BE2C (cell line): ENCODE measurements around the gene SND1.

ENCODE experiments used
- DNase-seq: peaks from one replicate; pipeline ENCODE4 v3.0.0-alpha.2; 2020
- H3K27me3 ChIP-seq: fragments of 250-450 bp; sonication (Bioruptor Pico); 2 replicates; pipeline ENCODE4 v1.5.1; 2020; ENCODE audit warnings: mild to moderate bottlenecking
- H3K36me3 ChIP-seq: fragments of 250-450 bp; sonication (Bioruptor Pico); 2 replicates; pipeline ENCODE4 v1.5.1; 2020; ENCODE audit warnings: mild to moderate bottlenecking
- H3K4me1 ChIP-seq: fragments of 250-450 bp; sonication (Bioruptor Pico); 2 replicates; pipeline ENCODE4 v1.5.1; 2020
- H3K4me3 ChIP-seq: 2 replicates; pipeline ENCODE4 v1.5.1; 2011; ENCODE audit warnings: low read depth, low read length
- H3K9me3 ChIP-seq: fragments of 250-450 bp; sonication (Bioruptor Pico); 2 replicates; pipeline ENCODE4 v1.5.1; 2020
- CTCF ChIP-seq: IDR thresholded peaks from 2 replicates; pipeline ENCODE4 v1.5.1; 2012; ENCODE audit warnings: mild to moderate bottlenecking, low read depth, low read length

The SND1 gene

GRCh38 chr7:127905491-127906330, 253.7 kb downstream of the SND1 start:
- no peaks in the 10 kb centered on the region for H3K9me3 ChIP-seq
- DNase-seq, result no peak
- no peak for TF ChIP-seq CTCF
- H3K27me3 ChIP-seq, result no peaks in the 10 kb centered on the region
- H3K4me3 ChIP-seq, result no peak overlapping the region
- H3K36me3 ChIP-seq, result no peaks in the 10 kb centered on the region
- H3K4me1 ChIP-seq, result no peaks in the 10 kb centered on the region; the same call in 1 of the 2 replicates

GRCh38 chr7:127907110-127908040, 255.4 kb downstream of the SND1 start:
- Histone ChIP-seq H3K27me3 (no peaks in the 10 kb centered on the region), H3K4me1 (no peaks in the 10 kb centered on the region; the same call in 1 of the 2 replicates), H3K36me3 (no peaks in the 10 kb centered on the region), H3K9me3 (no peaks in the 10 kb centered on the region), H3K4me3 (no peak overlapping the region)
- no peak for DNase-seq
- TF ChIP-seq CTCF, result no peak

- H3K27me3 ChIP-seq, result no peaks in the 10 kb centered on the region
- no peaks in the 10 kb centered on the region for H3K9me3 ChIP-seq
- TF ChIP-seq CTCF, result no peak
- H3K4me1 ChIP-seq, result no peaks in the 10 kb centered on the region; the same call in 1 of the 2 replicates
- no peaks in the 10 kb centered on the region for H3K36me3 ChIP-seq
- no peak overlapping the region for H3K4me3 ChIP-seq
- no peak for DNase-seq
Observed at GRCh38 chr7:127908430-127909258, 256.6 kb downstream of the SND1 start.

- no peak for TF ChIP-seq CTCF
Observed at GRCh38 chr7:127909424-127910152, 257.6 kb downstream of the SND1 start.

GRCh38 chr7:127910670-127911069, 258.7 kb downstream of the SND1 start:
- Histone ChIP-seq H3K27me3 (no peaks in the 10 kb centered on the region), H3K4me3 (no peak overlapping the region), H3K4me1 (no peaks in the 10 kb centered on the region; the same call in 1 of the 2 replicates), H3K36me3 (no peaks in the 10 kb centered on the region), H3K9me3 (no peaks in the 10 kb centered on the region)
- TF ChIP-seq CTCF, result no peak
- no peak for DNase-seq

More at GRCh38 chr7:127909424-127910152, 257.6 kb downstream of the SND1 start:
- Histone ChIP-seq H3K9me3 (no peaks in the 10 kb centered on the region), H3K27me3 (no peaks in the 10 kb centered on the region), H3K4me3 (no peak overlapping the region), H3K36me3 (no peaks in the 10 kb centered on the region), H3K4me1 (no peaks in the 10 kb centered on the region; the same call in 1 of the 2 replicates)
- DNase-seq, result no peak
